HG03439 (cell line): ENCODE data around the gene RPS27L.

Source experiments
- ATAC-seq: cut with Tn5 transposase; IDR thresholded peaks from one replicate; pipeline ENCODE4 v1.9.1; 2021; ENCODE audit warnings: mild to moderate bottlenecking, moderate library complexity; ENCODE audit not compliant: unreplicated experiment

Gene RPS27L

DNA sequence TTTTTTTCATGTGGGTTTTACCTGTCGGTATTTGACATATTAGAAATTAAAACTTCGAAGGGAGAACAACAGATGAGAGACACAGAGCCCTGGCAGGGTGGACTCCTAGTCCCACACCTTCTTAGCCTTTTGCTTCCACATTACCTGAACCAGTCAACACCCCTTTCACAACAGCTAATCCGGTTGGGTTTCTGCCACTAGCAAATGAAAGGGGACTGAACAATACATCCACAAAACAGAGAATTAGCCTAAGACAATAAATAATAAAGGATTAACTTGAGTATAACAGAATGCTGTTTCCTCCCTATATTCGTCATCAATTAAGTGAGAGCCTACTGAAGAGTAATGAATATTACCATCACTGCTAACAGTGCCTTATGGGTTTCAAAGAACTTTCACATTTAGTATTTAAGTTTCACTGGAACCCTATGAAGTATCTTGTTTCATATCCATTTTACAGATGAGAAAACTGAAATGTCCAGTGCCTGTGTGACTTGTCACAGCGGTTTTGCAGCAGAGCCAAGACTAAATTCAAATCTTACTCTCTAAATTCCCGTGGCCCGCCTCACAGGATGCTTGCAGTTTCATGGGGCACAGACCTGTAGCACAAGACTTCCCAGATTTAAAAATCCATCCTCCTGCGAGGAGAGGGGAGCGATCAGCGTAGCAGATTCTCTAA, 31.1 kb upstream of the RPS27L start:
- ATAC-seq, result no peak

DNA sequence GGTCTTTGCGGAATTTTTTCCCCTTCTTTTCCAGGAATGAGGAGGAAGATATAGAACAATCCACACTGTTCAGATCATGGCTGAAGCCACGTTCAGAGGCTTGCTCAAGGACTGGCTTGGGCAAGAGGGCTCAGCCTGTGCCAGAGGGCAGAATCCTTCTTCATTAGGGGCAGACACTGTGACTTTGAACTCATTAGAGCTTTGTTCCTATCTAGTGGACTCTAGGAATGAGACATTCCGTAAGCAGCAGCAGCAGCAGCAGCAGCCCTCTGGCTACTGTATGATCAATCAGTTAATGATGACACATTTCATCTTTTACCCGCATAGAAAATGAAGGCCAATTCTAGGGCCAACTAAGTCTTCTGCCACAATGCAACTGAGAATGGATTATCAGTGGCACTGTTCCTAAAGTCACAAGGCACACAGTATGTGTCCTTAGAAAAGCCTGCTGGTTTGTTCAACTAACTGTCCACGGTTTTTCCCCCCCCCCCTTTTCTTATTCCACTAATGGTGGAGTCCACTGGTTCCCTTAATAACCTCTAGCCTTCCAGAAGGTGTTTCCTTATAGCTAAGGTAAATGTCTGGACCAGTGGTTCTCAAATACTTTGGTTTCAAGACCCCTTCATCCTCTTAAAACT, 30.4 kb upstream of the RPS27L start:
- ATAC-seq, result no peak

DNA sequence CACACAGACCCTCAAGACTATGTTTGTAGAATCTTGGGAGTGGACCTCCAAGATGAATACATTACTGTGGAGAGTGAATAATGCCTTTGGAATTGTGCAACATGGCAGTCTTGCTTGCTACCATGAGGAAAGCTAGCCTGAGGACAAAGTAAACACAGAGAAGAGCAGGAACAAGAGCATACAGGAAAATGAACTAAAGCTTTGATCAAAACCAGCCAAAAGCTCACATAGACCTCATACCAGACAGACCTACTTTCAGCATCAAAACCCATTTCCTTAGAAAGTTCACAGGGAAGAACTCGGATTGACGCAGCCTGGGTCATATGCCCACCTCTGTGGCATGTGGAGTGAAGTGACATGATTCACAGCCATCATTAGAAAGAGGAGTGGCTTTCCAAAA, 28.8 kb upstream of the RPS27L start:
- no peak for ATAC-seq

DNA sequence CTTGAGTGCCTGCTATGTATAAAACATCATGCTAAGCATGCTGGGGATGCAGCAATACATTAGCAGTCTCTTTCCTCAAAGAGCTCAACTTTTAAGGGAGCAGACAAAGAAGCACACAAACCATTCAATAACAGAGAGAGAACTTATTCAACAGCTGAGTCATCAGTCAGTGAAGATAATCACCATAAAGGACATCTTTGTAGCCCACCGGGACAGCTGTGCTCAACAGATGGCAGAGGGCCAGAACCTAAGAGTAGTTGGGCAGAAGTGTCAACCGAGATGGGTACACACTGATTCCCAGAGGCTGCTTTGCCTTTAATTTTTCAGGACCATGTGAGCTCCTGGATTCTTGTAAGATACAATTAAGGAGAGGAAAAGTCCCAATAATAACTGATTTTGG, 27.9 kb upstream of the RPS27L start:
- ATAC-seq, result no peak

DNA sequence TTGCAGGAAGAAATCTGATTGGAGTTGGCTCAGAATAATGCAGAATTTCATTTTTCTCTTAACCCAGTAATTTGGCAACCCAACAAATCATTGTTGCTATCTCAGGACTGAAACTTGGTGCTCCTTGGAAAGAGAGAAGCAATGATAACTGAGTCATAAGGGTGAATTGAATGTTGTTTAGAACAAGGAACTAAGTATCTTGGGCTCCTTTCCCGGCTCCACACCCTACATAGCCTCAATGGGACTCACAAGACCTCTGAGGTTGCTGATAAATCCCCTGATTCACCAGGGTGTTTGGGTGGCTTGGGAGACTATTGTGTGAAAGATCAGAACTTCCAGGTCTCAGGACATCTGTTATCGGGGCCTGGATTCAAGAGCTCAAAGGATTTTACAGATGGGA, 24.4 kb upstream of the RPS27L start:
- ATAC-seq, result no peak

DNA sequence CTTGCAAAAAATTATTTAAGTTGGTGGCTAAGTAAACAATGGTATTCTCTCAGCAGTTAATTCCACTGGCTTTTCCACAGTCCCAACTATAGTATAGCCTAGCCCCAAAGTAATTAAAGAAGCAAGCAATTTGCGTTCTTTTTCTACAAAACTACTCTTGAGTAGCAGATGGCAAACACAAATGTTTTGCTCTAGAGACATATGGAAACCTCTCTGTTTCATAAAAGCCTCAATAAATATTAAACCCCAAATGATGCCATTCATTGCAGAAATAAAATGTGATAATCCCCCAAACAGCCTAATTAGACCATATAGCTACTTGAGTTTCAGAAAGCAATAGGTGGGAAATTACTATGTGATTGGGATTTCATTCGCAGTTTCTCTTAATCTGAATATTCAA, 23.5 kb upstream of the RPS27L start:
- ATAC-seq, result no peak

DNA sequence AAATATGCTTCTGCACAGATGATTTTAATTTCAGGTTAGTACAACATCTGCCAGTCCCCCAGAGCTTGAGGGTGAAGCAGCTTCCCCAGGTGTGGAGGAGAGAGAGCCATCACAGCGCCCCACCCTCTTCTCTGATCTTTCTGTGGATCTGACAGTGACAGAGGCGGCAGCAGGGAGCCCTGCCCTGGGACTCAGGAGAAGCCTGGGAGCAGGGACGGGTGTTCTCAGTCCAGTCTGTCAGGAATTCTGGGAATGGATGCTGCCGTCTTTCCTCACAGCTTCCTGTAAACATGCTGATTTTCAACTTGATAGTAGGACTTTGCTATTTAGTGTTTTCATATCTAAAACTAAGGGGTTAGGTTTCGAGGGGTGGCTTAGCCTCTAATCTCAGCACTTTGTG, 20.8 kb upstream of the RPS27L start:
- ATAC-seq, result no peak

DNA sequence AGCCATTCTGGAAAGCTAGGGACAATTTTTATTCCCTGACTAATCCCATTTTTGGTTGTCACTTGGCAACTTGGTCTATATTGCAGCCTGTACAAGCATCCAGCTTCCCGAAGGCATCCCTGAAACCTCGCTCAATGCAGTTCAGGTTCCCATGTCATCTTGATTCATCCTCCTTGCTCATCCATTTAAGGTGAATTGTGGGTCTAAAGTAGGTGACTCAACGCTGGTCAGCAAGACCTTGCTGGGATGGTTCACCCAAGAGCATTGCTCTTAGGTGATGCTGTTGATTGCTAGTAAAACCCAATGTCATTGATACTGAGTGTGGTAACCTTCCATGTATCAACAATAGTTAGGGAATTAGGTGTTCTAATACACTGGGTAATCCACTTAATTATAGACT, 19.0 kb upstream of the RPS27L start:
- no peak for ATAC-seq

DNA sequence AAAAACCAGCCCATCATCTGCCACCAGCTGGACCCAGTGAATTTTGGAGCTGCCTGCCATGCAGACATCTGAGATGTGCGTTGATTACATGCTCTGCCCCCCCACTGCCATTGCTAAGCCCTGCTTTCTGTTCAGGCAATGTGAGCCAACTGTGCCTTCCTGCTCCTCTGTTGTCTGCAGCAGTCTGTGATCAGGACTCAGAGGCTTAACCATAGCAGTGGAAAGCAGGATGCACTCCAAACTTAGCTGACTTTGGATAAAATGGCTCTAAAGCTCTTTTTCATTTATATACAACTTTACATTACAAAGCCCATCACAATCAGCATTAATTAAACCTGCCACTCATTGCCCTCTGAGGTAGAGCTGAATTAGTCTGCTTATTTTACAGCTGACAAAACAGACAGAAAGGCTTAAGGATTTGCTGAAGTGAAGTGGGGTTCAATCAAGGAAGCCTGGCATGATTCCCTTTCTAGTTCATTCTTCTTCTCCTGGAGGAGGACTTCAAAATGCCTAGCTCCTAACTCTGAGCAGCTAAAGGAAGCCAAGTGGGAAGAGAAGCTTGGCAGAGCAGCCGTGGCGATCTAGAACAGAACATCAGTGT, 15.7 kb upstream of the RPS27L start:
- no peak for ATAC-seq

DNA sequence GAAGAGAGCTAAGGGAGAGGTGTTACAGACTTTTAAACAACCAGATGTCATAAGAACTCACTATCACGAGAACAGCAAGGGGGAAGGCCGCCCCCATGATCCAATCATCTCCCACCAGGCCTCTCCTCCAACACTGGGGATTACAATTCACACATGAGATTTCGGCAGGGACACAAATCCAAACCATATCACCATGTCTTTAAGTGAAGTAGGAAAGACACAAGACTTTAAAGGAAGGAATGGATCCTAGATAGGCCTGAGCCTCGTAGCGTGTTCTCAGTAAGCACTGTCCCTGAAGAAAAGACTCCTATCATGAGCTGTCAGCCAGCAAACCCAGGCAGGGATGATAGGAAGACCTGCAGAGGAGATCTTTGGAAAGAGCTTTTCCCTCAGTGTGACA, 15.1 kb upstream of the RPS27L start:
- ATAC-seq, result no peak

DNA sequence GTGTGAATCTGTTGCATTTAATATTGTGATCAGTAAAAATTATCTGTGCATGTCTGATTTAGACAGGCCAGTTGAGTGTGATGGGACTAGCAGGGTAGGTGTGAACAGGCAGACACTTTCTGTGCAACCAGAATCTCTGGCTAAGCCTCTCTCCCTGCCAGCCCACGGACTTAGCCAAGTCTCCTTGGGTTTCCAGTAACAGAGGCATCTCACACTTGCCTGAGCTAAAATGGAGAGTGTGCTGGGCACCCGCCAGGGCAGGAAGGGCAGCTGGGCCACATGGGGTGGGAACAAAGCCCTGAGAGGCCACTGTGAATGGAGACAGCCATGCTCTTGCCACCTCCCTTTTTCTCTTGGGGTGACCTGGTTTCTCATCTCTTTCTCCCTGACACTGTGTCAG, 12.5 kb upstream of the RPS27L start:
- no peak for ATAC-seq

DNA sequence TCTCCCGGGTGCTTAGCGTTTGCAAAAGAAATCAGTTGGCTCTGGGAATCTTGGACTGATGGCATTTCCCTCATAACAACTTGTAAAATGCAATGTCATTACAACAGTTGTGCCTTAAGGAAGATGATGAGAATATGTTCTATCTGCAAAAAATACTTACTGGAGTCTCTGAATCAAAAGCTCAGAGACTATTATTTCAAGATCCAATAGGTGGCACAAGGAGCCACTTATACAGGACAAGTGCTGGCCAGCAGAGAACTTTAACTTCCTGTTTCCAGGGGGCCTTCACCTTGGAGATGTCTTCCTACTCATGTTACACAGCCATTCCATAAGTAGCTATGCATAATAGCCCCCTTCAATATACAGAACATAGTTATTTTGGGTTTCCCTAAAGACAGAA, 8.9 kb upstream of the RPS27L start:
- ATAC-seq, result no peak

DNA sequence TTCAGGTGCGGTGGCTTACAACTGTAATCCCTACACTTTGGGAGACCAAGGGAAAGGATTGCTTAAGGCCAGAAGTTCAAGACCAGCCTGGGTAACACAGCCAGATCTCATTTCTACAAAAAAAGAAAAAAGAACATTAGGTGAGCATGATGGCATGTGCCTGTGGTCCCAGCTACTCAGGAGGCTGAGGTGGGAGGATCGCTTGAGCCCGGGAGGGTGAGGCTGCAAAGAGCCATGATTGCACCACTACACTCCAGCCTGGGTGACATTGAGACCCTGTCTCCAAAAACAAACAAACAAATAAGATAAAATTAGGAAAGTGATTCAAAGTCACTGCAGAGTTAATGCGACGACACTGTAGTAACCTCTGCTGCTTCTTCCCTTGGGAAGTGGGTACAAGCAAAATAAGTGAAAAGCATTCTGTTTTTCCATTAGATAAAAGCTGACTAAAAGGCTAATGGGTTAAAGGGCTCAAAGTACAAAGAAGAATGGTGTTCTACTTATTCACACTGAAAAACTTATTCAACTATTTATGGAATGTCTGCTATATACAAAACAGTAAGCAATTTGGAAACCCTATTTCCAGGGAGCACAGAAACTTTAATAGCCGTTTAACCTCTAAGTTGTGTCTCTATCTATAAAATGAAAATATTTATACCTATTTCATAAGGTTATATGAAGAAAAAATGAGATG, 8.0 kb upstream of the RPS27L start:
- ATAC-seq, result no peak

DNA sequence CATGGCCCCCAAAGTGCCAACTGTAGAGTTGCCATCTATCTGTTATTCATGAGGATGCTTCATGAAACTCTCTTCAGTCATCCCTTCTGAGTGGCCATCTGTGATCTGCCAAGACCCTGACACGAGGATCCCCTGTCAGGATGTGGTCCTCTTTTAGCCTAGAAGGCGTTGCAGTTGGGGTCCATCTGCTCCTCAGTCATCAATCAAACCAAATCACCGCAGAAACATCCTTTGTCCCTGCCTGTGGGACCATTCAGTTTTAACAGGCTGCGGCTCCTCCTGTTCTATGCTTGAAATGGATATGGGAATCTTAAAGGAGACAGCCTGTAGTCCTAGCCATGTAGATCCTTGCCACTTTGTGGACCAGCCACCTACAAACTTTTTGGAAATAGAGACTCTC, 5.9 kb upstream of the RPS27L start:
- ATAC-seq, result no peak

DNA sequence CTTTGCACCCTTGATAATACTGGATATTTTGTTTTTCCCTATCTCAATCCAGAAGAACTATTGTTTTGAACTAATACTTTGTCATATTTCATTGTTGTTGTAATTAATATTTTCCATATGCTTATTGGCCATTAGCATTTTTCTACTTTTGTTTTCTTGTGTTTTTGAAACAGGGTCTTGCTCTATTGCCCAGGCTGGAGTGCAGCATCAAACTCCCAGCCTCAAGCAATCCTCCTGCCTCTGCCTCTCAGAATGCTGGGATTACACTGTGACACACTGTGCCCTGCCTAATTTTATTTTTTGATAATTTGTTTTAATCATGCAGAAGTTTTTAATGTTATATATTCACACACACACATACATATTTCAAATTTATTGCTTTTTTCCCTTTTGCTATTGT, 3.4 kb upstream of the RPS27L start:
- ATAC-seq, result no peak

DNA sequence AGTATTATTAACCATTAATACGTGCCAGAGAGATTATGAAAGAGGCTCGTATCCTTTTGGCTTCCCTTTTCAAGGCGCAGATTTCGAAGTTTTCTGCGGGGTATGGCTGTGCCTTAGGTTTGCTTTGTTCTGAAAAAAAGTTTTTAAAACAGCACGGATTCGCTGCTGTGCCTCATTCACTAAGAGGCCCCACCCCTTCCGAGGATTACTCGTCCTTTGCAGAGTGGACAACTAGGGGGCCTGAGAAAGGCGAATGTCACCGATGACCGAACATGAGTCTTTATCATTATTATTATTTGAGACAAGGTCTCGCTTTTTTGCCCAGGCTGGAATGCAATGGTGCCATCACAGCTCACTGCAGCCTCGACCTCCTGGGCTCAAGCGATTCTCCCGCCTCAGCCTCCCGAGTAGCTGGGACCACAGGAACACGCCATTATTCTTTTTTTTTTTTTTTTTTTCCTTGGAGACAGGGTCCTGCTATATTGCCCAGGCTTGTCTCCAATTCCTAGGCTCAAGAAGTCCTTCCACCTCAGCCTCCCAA, 684 bp upstream of the RPS27L start:
- ATAC-seq, result peak; percentile 20

DNA sequence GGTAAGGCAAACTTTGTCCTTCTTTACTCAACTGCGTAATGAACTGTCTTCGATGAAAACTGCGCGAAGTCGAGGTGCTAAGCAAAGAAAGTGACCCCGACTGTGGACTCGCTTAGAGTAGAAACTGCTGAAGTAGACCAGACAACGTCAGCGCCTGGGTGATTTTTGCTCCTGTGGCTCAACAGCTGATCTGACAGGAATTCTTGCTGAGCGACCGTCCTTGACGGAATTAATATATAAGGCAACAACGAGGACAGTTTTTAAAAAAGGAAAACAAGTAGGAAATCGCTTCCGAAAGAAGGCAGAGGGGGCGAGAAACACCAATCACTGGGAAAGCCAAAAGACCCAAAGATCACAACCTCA, 541 bp downstream of the RPS27L start:
- no peak for ATAC-seq

DNA sequence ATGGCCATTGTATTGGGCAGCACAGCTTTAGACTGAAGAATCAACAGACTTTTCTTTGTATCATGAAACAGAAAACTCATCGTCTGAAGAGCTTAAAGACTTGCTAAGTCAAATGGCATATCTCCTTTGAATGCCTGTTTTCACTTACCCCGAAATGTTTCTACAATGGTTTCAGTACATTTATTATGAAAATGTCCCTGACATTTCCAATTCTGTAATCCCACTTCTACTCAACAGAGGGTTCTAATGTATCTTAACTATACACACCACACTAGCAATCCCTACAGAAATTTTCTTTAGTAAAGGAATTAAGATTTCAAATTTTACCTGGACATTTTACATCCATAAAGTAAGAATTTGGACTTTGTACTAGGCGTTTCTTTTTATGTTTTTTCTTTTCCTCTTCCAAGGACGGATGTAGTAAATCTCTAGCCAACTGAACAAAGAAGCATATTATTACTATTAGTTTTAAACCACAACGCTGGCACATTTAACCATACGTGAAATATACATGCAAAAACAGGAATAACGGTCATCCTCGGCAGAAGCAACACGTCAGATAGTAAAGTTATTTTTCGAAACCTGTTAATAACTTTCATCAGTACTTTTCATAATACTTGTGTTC, 1.1 kb downstream of the RPS27L start:
- ATAC-seq, result no peak

DNA sequence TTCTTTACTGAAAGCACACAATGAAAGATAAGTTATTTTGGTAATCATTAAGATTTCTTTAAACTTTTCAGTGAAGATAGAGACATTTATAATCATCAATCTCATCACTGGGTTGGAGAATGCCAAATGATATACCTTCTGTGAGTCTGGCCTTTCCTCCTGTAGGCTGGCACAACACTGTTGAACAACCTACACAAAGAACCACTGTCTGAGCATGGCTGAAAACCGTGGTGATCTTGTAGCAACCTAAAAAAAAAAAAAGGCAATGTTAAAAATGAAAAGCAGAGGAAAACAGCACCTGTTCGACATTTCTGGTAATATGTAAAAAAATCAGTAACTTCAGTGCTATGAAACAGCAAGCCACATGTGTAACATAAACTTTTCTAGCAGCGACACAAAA, 1.8 kb downstream of the RPS27L start:
- ATAC-seq, result no peak

DNA sequence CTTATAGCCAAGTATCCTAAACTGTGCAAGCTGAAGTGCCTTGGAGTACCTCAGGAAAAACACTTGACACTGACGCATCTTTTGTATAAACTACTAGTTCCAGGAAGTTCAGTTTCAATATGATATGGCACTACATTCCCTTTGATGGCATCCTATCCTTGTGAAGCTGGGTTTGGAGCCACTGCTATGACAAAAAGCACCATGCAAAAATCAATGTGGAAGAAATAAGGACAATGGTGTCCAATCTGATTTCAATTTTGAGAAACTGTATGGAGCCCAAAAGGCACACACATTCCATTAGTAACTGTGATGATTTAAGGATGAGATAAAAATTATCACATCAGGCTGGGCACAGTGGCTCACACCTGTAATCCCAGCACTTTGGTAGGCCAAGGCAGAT, 5.6 kb downstream of the RPS27L start:
- ATAC-seq, result no peak

DNA sequence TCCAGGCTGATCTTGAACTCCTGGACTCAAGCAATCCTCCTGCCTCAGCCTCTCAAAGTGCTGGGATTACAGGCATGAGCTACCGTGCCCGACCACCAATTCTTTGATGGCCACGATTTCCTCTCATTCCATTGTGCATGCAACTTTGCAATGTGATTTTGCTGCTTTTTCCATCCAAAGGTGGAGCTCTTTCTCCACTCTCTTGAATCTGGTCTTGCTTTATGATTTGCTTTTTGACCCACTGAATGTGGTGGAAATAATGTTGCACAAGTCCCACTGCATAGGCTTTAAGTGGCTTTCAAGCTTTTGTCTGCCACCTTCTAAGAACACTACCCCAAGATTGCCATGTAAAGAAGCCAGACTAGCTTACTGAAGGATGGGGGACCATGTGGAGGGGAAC, 10.6 kb downstream of the RPS27L start:
- no peak for ATAC-seq
